Activated naive CD4-positive, alpha-beta T cell treated with anti-CD3 and anti-CD28 coated beads, Interleukin-2, amount 10 ng/mL, durations not matched to agents 7 days and 5 days (primary cell): Measurements from ENCODE around the gene SCFD2.
"Not testable (repeated sequence)": the region's sequence is repeated elsewhere in the genome, so short reads cannot be mapped to it uniquely, and the experiment has no call there.

Experiments
- CTCF ChIA-PET: fragments of 350-600 bp; sonication (Branson Sonifier 250); formaldehyde crosslinking; loops from one replicate; lab custom pipeline; 2021; ENCODE audit warnings: antibody characterized with exemption; lab: Charles Lee
- DNase-seq: peaks from one replicate; pipeline ENCODE4 v3.0.0-alpha.2; 2020
- H3K27ac Mint-ChIP-seq: one replicate; pipeline ENCODE4 v1.8.0; 2021; ENCODE audit warnings: mild to moderate bottlenecking, moderate library complexity, mixed read lengths
- H3K27me3 Mint-ChIP-seq: one replicate; pipeline ENCODE4 v1.8.0; 2021; ENCODE audit warnings: mild to moderate bottlenecking, mixed read lengths
- H3K36me3 Mint-ChIP-seq: one replicate; pipeline ENCODE4 v1.8.0; 2021; ENCODE audit warnings: mixed read lengths
- H3K4me1 Mint-ChIP-seq: one replicate; pipeline ENCODE4 v1.8.0; 2021; ENCODE audit warnings: mixed read lengths
- H3K4me3 Mint-ChIP-seq: one replicate; pipeline ENCODE4 v1.8.0; 2021; ENCODE audit warnings: mild to moderate bottlenecking, moderate library complexity, mixed read lengths
- H3K9me3 Mint-ChIP-seq: one replicate; pipeline ENCODE4 v1.8.0; 2021; ENCODE audit warnings: mixed read lengths

SCFD2 gene

GRCh38 chr4:53315300-53315699, 50.6 kb downstream of the SCFD2 start:
- CTCF ChIA-PET = no interaction called here
- Mint-ChIP-seq H3K4me1 (peaks cover 12% of the 10 kb centered on the region), H3K27ac (no peak overlapping the region), H3K9me3 (no peaks in the 10 kb centered on the region), H3K4me3 (no peak overlapping the region), H3K27me3 (no peaks in the 10 kb centered on the region), H3K36me3 (peaks cover 8% of the 10 kb centered on the region)
- DNase-seq = no peak

- Mint-ChIP-seq H3K4me3 (no peak overlapping the region), H3K27me3 (no peaks in the 10 kb centered on the region), H3K27ac (no peak overlapping the region), H3K36me3 (peaks cover 8% of the 10 kb centered on the region), H3K9me3 (no peaks in the 10 kb centered on the region), H3K4me1 (peaks cover 12% of the 10 kb centered on the region)
- CTCF ChIA-PET = no interaction called here
- no peak for DNase-seq
Measured at GRCh38 chr4:53314252-53314651, 51.6 kb downstream of the SCFD2 start.

GRCh38 chr4:53313510-53313909, 52.4 kb downstream of the SCFD2 start:
- no peak for DNase-seq
- H3K4me1 Mint-ChIP-seq = peaks cover 12% of the 10 kb centered on the region
- H3K36me3 Mint-ChIP-seq = peaks cover 12% of the 10 kb centered on the region
- no peaks in the 10 kb centered on the region for H3K9me3 Mint-ChIP-seq
- CTCF ChIA-PET = no interaction called here
- H3K4me3 Mint-ChIP-seq = no peak overlapping the region
- H3K27ac Mint-ChIP-seq = no peak overlapping the region
- H3K27me3 Mint-ChIP-seq = no peaks in the 10 kb centered on the region

DNA sequence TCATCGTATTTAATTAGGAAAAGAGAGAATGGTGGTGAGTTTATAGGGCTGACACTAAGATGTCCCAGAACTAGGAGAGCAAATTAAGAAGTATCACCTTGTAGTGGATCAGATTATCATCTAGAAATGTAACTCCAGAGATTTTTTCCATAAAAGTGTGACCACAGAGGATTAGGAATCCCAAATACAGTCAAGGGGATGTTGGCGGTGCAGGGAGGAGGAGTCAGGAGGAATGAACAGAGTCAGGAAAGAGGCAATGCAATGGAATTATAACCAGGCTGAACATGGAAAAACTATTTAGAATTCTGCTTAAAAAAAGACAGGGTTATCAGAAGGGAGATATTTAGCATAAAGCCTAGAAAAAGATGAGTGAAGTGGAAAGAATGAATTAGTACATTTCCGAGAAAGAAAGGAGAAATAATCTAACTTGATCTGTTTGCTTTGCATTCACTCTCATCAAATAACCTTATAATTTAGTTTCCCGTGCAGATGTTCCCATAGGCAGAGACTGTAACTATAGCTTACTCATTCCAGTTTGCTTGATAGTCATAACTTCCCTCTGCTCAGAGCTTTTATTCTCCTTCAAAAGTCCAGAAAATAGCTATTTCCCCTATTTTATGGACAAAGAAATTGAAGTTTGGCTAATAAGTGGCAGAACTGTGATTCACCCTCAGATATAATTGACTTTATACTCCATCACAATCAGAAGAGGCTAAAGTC, 56.4 kb downstream of the SCFD2 start:
- DNase-seq = no peak
- peaks cover 33% of the 10 kb centered on the region for H3K36me3 Mint-ChIP-seq
- CTCF ChIA-PET = no interaction called here
- no peak overlapping the region for H3K27ac Mint-ChIP-seq
- no peak overlapping the region for H3K4me3 Mint-ChIP-seq
- peaks cover 2% of the 10 kb centered on the region for H3K9me3 Mint-ChIP-seq
- no peaks in the 10 kb centered on the region for H3K4me1 Mint-ChIP-seq
- no peaks in the 10 kb centered on the region for H3K27me3 Mint-ChIP-seq

GRCh38 chr4:53307819-53308780, 57.8 kb downstream of the SCFD2 start:
- no peak overlapping the region for H3K27ac Mint-ChIP-seq
- DNase-seq = no peak
- H3K36me3 Mint-ChIP-seq = peaks cover 39% of the 10 kb centered on the region
- H3K27me3 Mint-ChIP-seq = no peaks in the 10 kb centered on the region
- peaks cover 10% of the 10 kb centered on the region for H3K9me3 Mint-ChIP-seq
- CTCF ChIA-PET = no interaction called here
- no peaks in the 10 kb centered on the region for H3K4me1 Mint-ChIP-seq
- H3K4me3 Mint-ChIP-seq = no peak overlapping the region

- peaks cover 37% of the 10 kb centered on the region for H3K36me3 Mint-ChIP-seq
- no peaks in the 10 kb centered on the region for H3K27me3 Mint-ChIP-seq
- H3K27ac Mint-ChIP-seq = no peak overlapping the region
- CTCF ChIA-PET = no interaction called here
- no peak for DNase-seq
- no peak overlapping the region for H3K4me3 Mint-ChIP-seq
- peaks cover 10% of the 10 kb centered on the region for H3K9me3 Mint-ChIP-seq
- H3K4me1 Mint-ChIP-seq = no peaks in the 10 kb centered on the region
Measured at GRCh38 chr4:53307210-53307609, 58.7 kb downstream of the SCFD2 start.

DNA sequence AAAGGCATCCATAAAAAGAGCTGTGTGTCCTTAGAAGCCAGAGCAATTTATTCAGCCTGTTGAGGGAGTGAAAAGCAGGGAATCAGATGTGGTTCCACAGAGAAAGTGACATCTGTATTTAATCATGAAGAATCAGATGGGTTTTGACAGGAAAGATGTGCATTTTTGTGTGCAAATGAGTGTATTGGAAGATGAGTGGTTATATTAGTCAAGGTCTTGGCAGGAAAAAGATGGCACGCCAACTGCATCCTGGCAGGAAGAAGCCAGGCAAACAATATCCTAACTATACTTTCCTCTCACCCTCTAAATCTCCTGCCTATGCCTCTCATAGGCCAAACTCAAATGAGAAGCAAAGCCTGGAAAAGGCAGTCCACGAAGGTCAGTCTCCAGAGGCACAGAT, 59.1 kb downstream of the SCFD2 start:
- no peak for DNase-seq
- H3K27ac Mint-ChIP-seq = no peak overlapping the region
- peaks cover 35% of the 10 kb centered on the region for H3K36me3 Mint-ChIP-seq
- no peaks in the 10 kb centered on the region for H3K27me3 Mint-ChIP-seq
- no peak overlapping the region for H3K4me3 Mint-ChIP-seq
- H3K9me3 Mint-ChIP-seq = peaks cover 10% of the 10 kb centered on the region
- CTCF ChIA-PET = no interaction called here
- H3K4me1 Mint-ChIP-seq = no peaks in the 10 kb centered on the region

DNA sequence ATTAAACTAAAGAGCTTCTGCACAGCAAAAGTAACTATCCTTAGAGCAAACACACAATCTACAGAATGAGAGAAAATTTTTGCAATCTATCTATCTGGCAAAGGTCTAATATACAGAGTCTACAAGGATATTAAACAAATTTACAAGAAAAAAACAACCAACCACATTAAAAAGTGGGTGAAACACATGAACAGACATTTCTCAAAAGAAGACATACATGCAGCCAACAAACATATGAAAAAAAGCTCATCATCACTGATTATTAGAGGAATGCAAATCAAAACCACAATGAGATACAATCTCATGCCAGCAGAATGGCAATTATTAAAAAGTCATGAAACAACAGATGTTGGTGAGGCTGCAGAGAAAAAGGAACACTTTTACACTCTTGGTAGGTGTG, 73.7 kb downstream of the SCFD2 start:
- peaks cover 14% of the 10 kb centered on the region for H3K36me3 Mint-ChIP-seq
- H3K4me3 Mint-ChIP-seq, CTCF ChIA-PET, H3K27ac Mint-ChIP-seq, DNase-seq, H3K27me3 Mint-ChIP-seq, H3K4me1 Mint-ChIP-seq: not testable (repeated sequence)
- peaks cover 42% of the 10 kb centered on the region for H3K9me3 Mint-ChIP-seq

- no peak overlapping the region for H3K27ac Mint-ChIP-seq
Measured at GRCh38 chr4:53281438-53281837, 84.4 kb downstream of the SCFD2 start.

GRCh38 chr4:53280846-53281245, 85.0 kb downstream of the SCFD2 start:
- DNase-seq = no peak
- CTCF ChIA-PET = no interaction called here
- no peak overlapping the region for H3K4me3 Mint-ChIP-seq
- peaks cover 11% of the 10 kb centered on the region for H3K36me3 Mint-ChIP-seq
- H3K27ac Mint-ChIP-seq = no peak overlapping the region
- H3K27me3 Mint-ChIP-seq = no peaks in the 10 kb centered on the region
- peaks cover 2% of the 10 kb centered on the region for H3K9me3 Mint-ChIP-seq
- no peaks in the 10 kb centered on the region for H3K4me1 Mint-ChIP-seq

More at GRCh38 chr4:53281438-53281837, 84.4 kb downstream of the SCFD2 start:
- no peaks in the 10 kb centered on the region for H3K4me1 Mint-ChIP-seq
- CTCF ChIA-PET = no interaction called here
- no peaks in the 10 kb centered on the region for H3K27me3 Mint-ChIP-seq
- H3K36me3 Mint-ChIP-seq = peaks cover 11% of the 10 kb centered on the region
- no peak overlapping the region for H3K4me3 Mint-ChIP-seq
- DNase-seq = no peak
- peaks cover 2% of the 10 kb centered on the region for H3K9me3 Mint-ChIP-seq

GRCh38 chr4:53274609-53275268, 91.1 kb downstream of the SCFD2 start:
- Mint-ChIP-seq H3K4me1 (no peaks in the 10 kb centered on the region), H3K27ac (no peak overlapping the region), H3K36me3 (peaks cover 23% of the 10 kb centered on the region), H3K27me3 (no peaks in the 10 kb centered on the region), H3K9me3 (peaks cover 3% of the 10 kb centered on the region), H3K4me3 (no peak overlapping the region)
- CTCF ChIA-PET = no interaction called here
- DNase-seq = no peak

GRCh38 chr4:53273726-53274125, 92.1 kb downstream of the SCFD2 start:
- Mint-ChIP-seq H3K9me3 (peaks cover 3% of the 10 kb centered on the region), H3K27ac (no peak overlapping the region), H3K36me3 (peaks cover 24% of the 10 kb centered on the region), H3K4me1 (no peaks in the 10 kb centered on the region), H3K4me3 (no peak overlapping the region), H3K27me3 (no peaks in the 10 kb centered on the region)
- no peak for DNase-seq
- CTCF ChIA-PET = no interaction called here

- Mint-ChIP-seq H3K4me3 (no peak overlapping the region), H3K27ac (no peak overlapping the region), H3K36me3 (peaks cover 30% of the 10 kb centered on the region), H3K4me1 (no peaks in the 10 kb centered on the region), H3K27me3 (no peaks in the 10 kb centered on the region), H3K9me3 (peaks cover 8% of the 10 kb centered on the region)
- DNase-seq = no peak
- CTCF ChIA-PET = no interaction called here
Measured at GRCh38 chr4:53267026-53267425, 98.8 kb downstream of the SCFD2 start.

GRCh38 chr4:53255986-53256385, 109.9 kb downstream of the SCFD2 start:
- DNase-seq, H3K36me3 Mint-ChIP-seq, H3K27me3 Mint-ChIP-seq, H3K27ac Mint-ChIP-seq, H3K4me1 Mint-ChIP-seq, H3K4me3 Mint-ChIP-seq, CTCF ChIA-PET: not testable (repeated sequence)
- peaks cover 16% of the 10 kb centered on the region for H3K9me3 Mint-ChIP-seq
